Panc1 (cell line): ENCODE data around the gene EYS.

Source experiments
- POLR2AphosphoS5 ChIP-seq: IDR thresholded peaks from 2 replicates; pipeline ENCODE4 v1.6.1; 2012; ENCODE audit warnings: mild to moderate bottlenecking, low read depth, low read length, moderate library complexity
- SIN3A ChIP-seq: IDR thresholded peaks from 2 replicates; pipeline ENCODE4 v1.6.1; 2012; ENCODE audit warnings: low read depth, mild to moderate bottlenecking, low read length, moderate library complexity, borderline replicate concordance; ENCODE audit not compliant: insufficient read depth
- TF ChIP-seq, protein P1 (sequence below): fragments of 450-650 bp; IDR thresholded peaks from 2 replicates; pipeline ENCODE4 v1.5.1; 2017; ENCODE audit warnings: mild to moderate bottlenecking
- TF ChIP-seq, protein P2 (sequence below), 2 experiments: IDR thresholded peaks; 2 replicates each; pipeline ENCODE4 v1.6.1; 2011 to 2012; ENCODE audit warnings: low read depth in 2 of 2, control low read depth in 1 of 2, low read length in 1 of 2, mild to moderate bottlenecking in 1 of 2, moderate library complexity in 1 of 2; ENCODE audit not compliant: insufficient read depth in 1 of 2

DNA sequence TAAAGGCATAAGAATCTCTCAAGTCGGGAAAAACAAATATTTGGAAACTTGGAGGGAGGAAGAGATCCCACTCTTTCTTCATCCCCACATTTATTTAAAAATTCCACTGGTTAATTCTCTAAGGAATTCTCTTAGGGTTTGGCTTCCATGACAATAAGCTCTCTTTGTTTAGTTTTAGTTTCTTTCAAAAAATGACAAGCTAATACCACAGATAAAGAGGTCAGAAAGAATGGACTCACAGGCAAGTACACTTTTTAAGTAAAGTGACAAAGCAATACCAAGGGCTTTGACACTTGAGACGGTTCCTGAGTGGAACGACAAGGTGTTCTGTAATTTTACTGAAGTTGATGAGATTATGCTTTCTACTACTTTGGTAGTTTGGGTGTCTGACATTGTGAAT, 1199.4 kb downstream of the EYS start:
- TF ChIP-seq, protein P1, sequence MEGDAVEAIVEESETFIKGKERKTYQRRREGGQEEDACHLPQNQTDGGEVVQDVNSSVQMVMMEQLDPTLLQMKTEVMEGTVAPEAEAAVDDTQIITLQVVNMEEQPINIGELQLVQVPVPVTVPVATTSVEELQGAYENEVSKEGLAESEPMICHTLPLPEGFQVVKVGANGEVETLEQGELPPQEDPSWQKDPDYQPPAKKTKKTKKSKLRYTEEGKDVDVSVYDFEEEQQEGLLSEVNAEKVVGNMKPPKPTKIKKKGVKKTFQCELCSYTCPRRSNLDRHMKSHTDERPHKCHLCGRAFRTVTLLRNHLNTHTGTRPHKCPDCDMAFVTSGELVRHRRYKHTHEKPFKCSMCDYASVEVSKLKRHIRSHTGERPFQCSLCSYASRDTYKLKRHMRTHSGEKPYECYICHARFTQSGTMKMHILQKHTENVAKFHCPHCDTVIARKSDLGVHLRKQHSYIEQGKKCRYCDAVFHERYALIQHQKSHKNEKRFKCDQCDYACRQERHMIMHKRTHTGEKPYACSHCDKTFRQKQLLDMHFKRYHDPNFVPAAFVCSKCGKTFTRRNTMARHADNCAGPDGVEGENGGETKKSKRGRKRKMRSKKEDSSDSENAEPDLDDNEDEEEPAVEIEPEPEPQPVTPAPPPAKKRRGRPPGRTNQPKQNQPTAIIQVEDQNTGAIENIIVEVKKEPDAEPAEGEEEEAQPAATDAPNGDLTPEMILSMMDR = no peak
- no peak for TF ChIP-seq POLR2AphosphoS5
- TF ChIP-seq SIN3A = no peak
- TF ChIP-seq, protein P2, sequence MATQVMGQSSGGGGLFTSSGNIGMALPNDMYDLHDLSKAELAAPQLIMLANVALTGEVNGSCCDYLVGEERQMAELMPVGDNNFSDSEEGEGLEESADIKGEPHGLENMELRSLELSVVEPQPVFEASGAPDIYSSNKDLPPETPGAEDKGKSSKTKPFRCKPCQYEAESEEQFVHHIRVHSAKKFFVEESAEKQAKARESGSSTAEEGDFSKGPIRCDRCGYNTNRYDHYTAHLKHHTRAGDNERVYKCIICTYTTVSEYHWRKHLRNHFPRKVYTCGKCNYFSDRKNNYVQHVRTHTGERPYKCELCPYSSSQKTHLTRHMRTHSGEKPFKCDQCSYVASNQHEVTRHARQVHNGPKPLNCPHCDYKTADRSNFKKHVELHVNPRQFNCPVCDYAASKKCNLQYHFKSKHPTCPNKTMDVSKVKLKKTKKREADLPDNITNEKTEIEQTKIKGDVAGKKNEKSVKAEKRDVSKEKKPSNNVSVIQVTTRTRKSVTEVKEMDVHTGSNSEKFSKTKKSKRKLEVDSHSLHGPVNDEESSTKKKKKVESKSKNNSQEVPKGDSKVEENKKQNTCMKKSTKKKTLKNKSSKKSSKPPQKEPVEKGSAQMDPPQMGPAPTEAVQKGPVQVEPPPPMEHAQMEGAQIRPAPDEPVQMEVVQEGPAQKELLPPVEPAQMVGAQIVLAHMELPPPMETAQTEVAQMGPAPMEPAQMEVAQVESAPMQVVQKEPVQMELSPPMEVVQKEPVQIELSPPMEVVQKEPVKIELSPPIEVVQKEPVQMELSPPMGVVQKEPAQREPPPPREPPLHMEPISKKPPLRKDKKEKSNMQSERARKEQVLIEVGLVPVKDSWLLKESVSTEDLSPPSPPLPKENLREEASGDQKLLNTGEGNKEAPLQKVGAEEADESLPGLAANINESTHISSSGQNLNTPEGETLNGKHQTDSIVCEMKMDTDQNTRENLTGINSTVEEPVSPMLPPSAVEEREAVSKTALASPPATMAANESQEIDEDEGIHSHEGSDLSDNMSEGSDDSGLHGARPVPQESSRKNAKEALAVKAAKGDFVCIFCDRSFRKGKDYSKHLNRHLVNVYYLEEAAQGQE (IDR thresholded peaks at IDR 0.05; ENCODE audit: insufficient read depth in 1 of 2, low read depth in 2 of 2, low read length in 1 of 2) = no peak
